OCI-LY3 (cell line): ENCODE data around the gene PHAF1.

ENCODE experiments used
- H2AFZ ChIP-seq: fragments of 200-600, 300-600 bp; shearing (Covaris generic); 2 replicates; pipeline ENCODE4 v1.6.0; 2014; ENCODE audit warnings: antibody characterized with exemption, low read depth, low read length
- H3K27ac ChIP-seq: fragments of 200-600, 300-600 bp; sonication (generic); 2 replicates; pipeline ENCODE4 v1.5.1; 2014; ENCODE audit warnings: mild to moderate bottlenecking, low read length, moderate library complexity, mixed read lengths
- H3K27me3 ChIP-seq: fragments of 200-600, 300-600 bp; sonication (generic); 2 replicates; pipeline ENCODE4 v1.6.1; 2014; ENCODE audit warnings: low read depth, low read length, mixed read lengths
- H3K36me3 ChIP-seq: fragments of 200-600, 300-600 bp; sonication (generic); replicated peaks from 2 replicates; pipeline ENCODE3; 2014; ENCODE audit warnings: low read depth, low read length, mixed read lengths
- H3K4me1 ChIP-seq: fragments of 300-600, 200-600 bp; sonication (generic); 2 replicates; pipeline ENCODE4 v1.6.1; 2014; ENCODE audit warnings: low read length, mixed read lengths
- H3K4me2 ChIP-seq: fragments of 200-600, 300-600 bp; sonication (generic); 2 replicates; pipeline ENCODE4 v1.6.1; 2014; ENCODE audit warnings: low read length, mixed read lengths
- H3K4me3 ChIP-seq: fragments of 300-600, 200-600 bp; sonication (generic); 2 replicates; pipeline ENCODE4 v1.5.1; 2014; ENCODE audit warnings: antibody characterized with exemption, mild to moderate bottlenecking, low read length, moderate library complexity
- H3K79me2 ChIP-seq: fragments of 300-600, 200-600 bp; shearing (Covaris generic); 2 replicates; pipeline ENCODE4 v1.6.1; 2014; ENCODE audit warnings: mild to moderate bottlenecking, low read length, mixed read lengths
- H3K9ac ChIP-seq: fragments of 300-600, 200-600 bp; shearing (Covaris generic); 2 replicates; pipeline ENCODE4 v1.6.0; 2014; ENCODE audit warnings: mild to moderate bottlenecking, low read length, moderate library complexity
- H3K9me3 ChIP-seq: fragments of 200-600, 300-600 bp; shearing (Covaris generic); 2 replicates; pipeline ENCODE4 v1.6.1; 2014; ENCODE audit warnings: low read length, mixed read lengths; ENCODE audit not compliant: insufficient read depth
- H4K20me1 ChIP-seq: fragments of 200-600, 300-600 bp; sonication (generic); 2 replicates; pipeline ENCODE4 v1.6.1; 2016; ENCODE audit warnings: low read length, mixed read lengths; ENCODE audit not compliant: insufficient read depth
- CTCF ChIP-seq: fragments of 200-600, 300-600 bp; sonication (generic); IDR thresholded peaks from 2 replicates; pipeline ENCODE4 v1.5.1; 2014; ENCODE audit warnings: antibody characterized with exemption, low read length, low read depth
- EZH2phosphoT487 ChIP-seq: fragments of 200-600 bp; shearing (Covaris generic); IDR thresholded peaks from 2 replicates; pipeline ENCODE4 v1.6.1; 2018; ENCODE audit warnings: antibody characterized with exemption, mixed run types, low read depth

PHAF1 gene

GRCh38 chr16:67194260-67194659 lies 84.5 kb downstream of the PHAF1 start:
- no peaks in the 10 kb centered on the region for H3K9me3 ChIP-seq
- H2AFZ ChIP-seq, result no peak overlapping the region
- no peak overlapping the region for H3K4me3 ChIP-seq
- H3K27me3 ChIP-seq, result no peaks in the 10 kb centered on the region
- no peak overlapping the region for H3K9ac ChIP-seq
- H3K4me1 ChIP-seq, result peaks cover 12% of the 10 kb centered on the region
- peaks cover 50% of the 10 kb centered on the region for H3K36me3 ChIP-seq
- TF ChIP-seq EZH2phosphoT487 (no peak), CTCF (no peak)
- H3K27ac ChIP-seq, result no peak overlapping the region
- no peak overlapping the region for H3K4me2 ChIP-seq
- no peaks in the 10 kb centered on the region for H4K20me1 ChIP-seq
- H3K79me2 ChIP-seq, result peaks cover 32% of the 10 kb centered on the region

- H2AFZ ChIP-seq, result no peak overlapping the region
- H3K4me1 ChIP-seq, result peaks cover 12% of the 10 kb centered on the region
- no peak overlapping the region for H3K27ac ChIP-seq
- no peak overlapping the region for H3K9ac ChIP-seq
- H3K36me3 ChIP-seq, result peaks cover 52% of the 10 kb centered on the region
- H3K4me3 ChIP-seq, result no peak overlapping the region
- no peaks in the 10 kb centered on the region for H3K27me3 ChIP-seq
- no peaks in the 10 kb centered on the region for H4K20me1 ChIP-seq
- peaks cover 32% of the 10 kb centered on the region for H3K79me2 ChIP-seq
- no peak overlapping the region for H3K4me2 ChIP-seq
- no peak for TF ChIP-seq CTCF
- TF ChIP-seq EZH2phosphoT487, result no peak
- H3K9me3 ChIP-seq, result no peaks in the 10 kb centered on the region
Observed at GRCh38 chr16:67195676-67196075, 85.9 kb downstream of the PHAF1 start.

GRCh38 chr16:67196881-67197280 lies 87.1 kb downstream of the PHAF1 start:
- H3K27ac ChIP-seq, result no peak overlapping the region
- peaks cover 30% of the 10 kb centered on the region for H3K79me2 ChIP-seq
- H3K9ac ChIP-seq, result no peak overlapping the region
- no peak overlapping the region for H3K4me3 ChIP-seq
- no peak overlapping the region for H3K4me2 ChIP-seq
- H3K27me3 ChIP-seq, result no peaks in the 10 kb centered on the region
- H2AFZ ChIP-seq, result no peak overlapping the region
- no peaks in the 10 kb centered on the region for H3K9me3 ChIP-seq
- TF ChIP-seq EZH2phosphoT487 (no peak), CTCF (no peak)
- peaks cover 8% of the 10 kb centered on the region for H3K4me1 ChIP-seq
- peaks cover 59% of the 10 kb centered on the region for H3K36me3 ChIP-seq
- no peaks in the 10 kb centered on the region for H4K20me1 ChIP-seq

GRCh38 chr16:67197704-67198103 lies 88.0 kb downstream of the PHAF1 start:
- no peaks in the 10 kb centered on the region for H4K20me1 ChIP-seq
- H3K9ac ChIP-seq, result no peak overlapping the region
- H3K27ac ChIP-seq, result no peak overlapping the region
- peaks cover 21% of the 10 kb centered on the region for H3K79me2 ChIP-seq
- H3K36me3 ChIP-seq, result peaks cover 59% of the 10 kb centered on the region
- no peak overlapping the region for H2AFZ ChIP-seq
- H3K4me2 ChIP-seq, result no peak overlapping the region
- peaks cover 8% of the 10 kb centered on the region for H3K4me1 ChIP-seq
- TF ChIP-seq EZH2phosphoT487 (no peak), CTCF (no peak)
- H3K9me3 ChIP-seq, result no peaks in the 10 kb centered on the region
- no peak overlapping the region for H3K4me3 ChIP-seq
- H3K27me3 ChIP-seq, result no peaks in the 10 kb centered on the region
